ENCODE results near the gene FGGY. TPM values are rescaled to one million over a fixed set of nuclear protein-coding genes. Genes with fewer than 3 reads are reported as not detected.

Gene FGGY
- total RNA-seq, 2 experiments from 2014 or later: 11.9 to 13.6 TPM

DNA sequence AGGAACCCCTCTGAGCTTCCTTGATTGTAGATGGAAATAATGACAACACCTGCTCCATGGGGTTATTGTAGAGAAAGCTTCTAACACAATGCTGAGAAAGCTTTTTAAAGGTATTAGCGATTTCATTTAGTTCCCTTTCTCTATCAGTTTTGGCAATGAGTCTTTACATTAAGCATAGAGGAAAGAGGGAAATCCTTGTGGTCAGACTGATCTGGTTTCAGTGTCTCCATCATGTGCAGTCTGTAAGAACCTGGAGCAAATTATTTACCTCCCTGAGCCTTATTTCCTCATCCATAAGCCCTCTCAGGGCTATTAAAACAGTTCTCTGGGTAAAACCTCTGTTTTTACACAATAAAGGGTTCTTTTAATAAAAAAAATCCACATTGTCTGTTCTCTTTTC, 87.5 kb downstream of the FGGY start:
- CTCF ChIA-PET: interaction anchor here (1.4 kb wide), 1 partner anchor 10 kb away, joined by 3 read pairs; no protein-coding TSS in a partner anchor
- POLR2A ChIA-PET: no interaction called here
- peaks cover 13% of the 10 kb centered on the region for H3K36me3 Mint-ChIP-seq (ENCODE audit: low read depth)
- H3K9me3 Mint-ChIP-seq: no peaks in the 10 kb centered on the region
- DNase-seq (no peak), ATAC-seq (no peak)
- peaks cover 6% of the 10 kb centered on the region for H3K4me1 Mint-ChIP-seq (ENCODE audit: low read depth)
- TF ChIP-seq, protein P1, sequence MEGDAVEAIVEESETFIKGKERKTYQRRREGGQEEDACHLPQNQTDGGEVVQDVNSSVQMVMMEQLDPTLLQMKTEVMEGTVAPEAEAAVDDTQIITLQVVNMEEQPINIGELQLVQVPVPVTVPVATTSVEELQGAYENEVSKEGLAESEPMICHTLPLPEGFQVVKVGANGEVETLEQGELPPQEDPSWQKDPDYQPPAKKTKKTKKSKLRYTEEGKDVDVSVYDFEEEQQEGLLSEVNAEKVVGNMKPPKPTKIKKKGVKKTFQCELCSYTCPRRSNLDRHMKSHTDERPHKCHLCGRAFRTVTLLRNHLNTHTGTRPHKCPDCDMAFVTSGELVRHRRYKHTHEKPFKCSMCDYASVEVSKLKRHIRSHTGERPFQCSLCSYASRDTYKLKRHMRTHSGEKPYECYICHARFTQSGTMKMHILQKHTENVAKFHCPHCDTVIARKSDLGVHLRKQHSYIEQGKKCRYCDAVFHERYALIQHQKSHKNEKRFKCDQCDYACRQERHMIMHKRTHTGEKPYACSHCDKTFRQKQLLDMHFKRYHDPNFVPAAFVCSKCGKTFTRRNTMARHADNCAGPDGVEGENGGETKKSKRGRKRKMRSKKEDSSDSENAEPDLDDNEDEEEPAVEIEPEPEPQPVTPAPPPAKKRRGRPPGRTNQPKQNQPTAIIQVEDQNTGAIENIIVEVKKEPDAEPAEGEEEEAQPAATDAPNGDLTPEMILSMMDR (IDR thresholded peaks at IDR 0.05): no peak
- no peak overlapping the region for H3K27ac Mint-ChIP-seq
- no peak overlapping the region for H3K4me3 Mint-ChIP-seq
- H3K27me3 Mint-ChIP-seq: no peaks in the 10 kb centered on the region
- intact Hi-C loops (cut with micrococcal nuclease): no loop called here

DNA sequence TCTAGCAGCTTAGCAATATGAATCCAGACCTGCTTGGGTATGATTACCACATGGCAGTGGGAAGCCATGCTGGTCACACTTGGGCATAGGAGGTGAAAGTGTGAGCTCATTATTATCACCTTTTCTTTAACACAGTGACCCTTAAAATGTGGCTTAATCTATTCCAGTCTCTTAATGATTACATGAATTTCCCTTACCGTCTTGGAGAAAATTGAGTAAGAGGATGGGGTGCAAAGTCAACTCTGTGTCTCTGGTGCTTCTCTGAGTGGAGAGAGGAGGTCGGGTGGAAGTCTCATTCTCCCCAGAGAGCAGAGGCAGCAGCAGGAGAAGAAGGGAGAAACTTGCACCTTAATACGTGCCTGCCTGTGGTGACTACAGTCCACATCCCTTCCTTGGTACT, 91.3 kb downstream of the FGGY start:
- TF ChIP-seq, protein P1 (IDR thresholded peaks at IDR 0.05): no peak
- POLR2A ChIA-PET: no interaction called here
- no peak overlapping the region for H3K27ac Mint-ChIP-seq
- no peak for ATAC-seq
- no peaks in the 10 kb centered on the region for H3K27me3 Mint-ChIP-seq
- H3K4me3 Mint-ChIP-seq: no peak overlapping the region
- intact Hi-C loops (cut with micrococcal nuclease): no loop called here
- H3K9me3 Mint-ChIP-seq: no peaks in the 10 kb centered on the region
- H3K36me3 Mint-ChIP-seq (ENCODE audit: low read depth): peaks cover 2% of the 10 kb centered on the region
- CTCF ChIA-PET: no interaction called here
- DNase-seq: no peak
- peaks cover 26% of the 10 kb centered on the region for H3K4me1 Mint-ChIP-seq (ENCODE audit: low read depth)

DNA sequence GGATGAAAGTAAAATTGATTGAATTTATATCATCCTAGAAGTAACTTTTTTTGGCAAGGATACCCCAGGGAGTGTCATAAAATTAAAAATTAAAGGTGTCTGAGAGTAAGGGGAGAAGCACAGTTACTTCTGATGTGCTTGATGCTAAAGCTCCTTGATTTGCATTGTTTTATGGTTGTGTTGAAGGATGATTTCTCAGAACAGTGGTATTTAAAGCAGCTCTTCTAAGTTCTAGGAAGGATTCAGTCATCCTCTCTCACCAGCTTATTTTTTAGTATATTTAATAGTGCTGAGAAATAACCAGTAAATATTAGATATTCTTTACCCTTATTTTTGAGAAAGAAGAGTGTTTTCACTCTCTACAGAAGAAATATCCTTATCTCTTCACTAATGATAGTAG, 93.0 kb downstream of the FGGY start:
- peak; percentile 56 for ATAC-seq
- Mint-ChIP-seq H3K9me3 (no peaks in the 10 kb centered on the region), H3K27ac (peak overlapping the region; percentile 27), H3K27me3 (no peaks in the 10 kb centered on the region), H3K4me3 (no peak overlapping the region), H3K36me3 (ENCODE audit: low read depth) (peaks cover 2% of the 10 kb centered on the region), H3K4me1 (ENCODE audit: low read depth) (peaks cover 27% of the 10 kb centered on the region)
- CTCF ChIA-PET: interaction anchor here (1.0 kb wide), 1 partner anchor 309 kb away, joined by 4 read pairs; no protein-coding TSS in a partner anchor
- POLR2A ChIA-PET: no interaction called here
- DNase-seq: no peak
- intact Hi-C loops (cut with micrococcal nuclease): no loop called here
- TF ChIP-seq, protein P1 (IDR thresholded peaks at IDR 0.05): no peak

DNA sequence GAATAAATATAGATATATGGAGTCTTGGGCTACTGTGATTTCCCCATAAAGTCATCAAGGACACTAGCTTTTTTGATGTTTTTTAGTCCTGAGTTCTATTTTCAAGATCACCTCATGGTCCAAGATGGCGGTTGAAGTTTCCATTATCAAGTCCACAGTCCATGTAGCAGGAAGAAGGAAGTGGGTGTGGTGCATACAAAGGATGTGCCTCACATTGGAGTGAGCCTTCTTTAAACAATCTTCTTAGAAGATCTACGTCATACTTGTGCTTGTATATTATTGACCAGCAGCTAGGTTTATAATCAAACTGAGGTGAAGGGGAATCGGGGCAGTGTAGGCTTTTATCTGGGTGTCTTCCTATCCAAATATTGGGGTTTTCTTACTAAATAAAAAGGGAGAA, 93.4 kb downstream of the FGGY start:
- H3K27ac Mint-ChIP-seq: peak overlapping the region; percentile 69
- CTCF ChIA-PET: interaction anchor here (1.0 kb wide), 1 partner anchor 308 kb away, joined by 4 read pairs; no protein-coding TSS in a partner anchor
- ATAC-seq (peak; percentile 41), DNase-seq (no peak)
- TF ChIP-seq, protein P1 (IDR thresholded peaks at IDR 0.05): no peak
- H3K4me1 Mint-ChIP-seq (ENCODE audit: low read depth): peaks cover 28% of the 10 kb centered on the region
- POLR2A ChIA-PET: no interaction called here
- no peaks in the 10 kb centered on the region for H3K27me3 Mint-ChIP-seq
- no peak overlapping the region for H3K4me3 Mint-ChIP-seq
- intact Hi-C loops (cut with micrococcal nuclease): no loop called here
- H3K36me3 Mint-ChIP-seq (ENCODE audit: low read depth): peaks cover 2% of the 10 kb centered on the region
- no peaks in the 10 kb centered on the region for H3K9me3 Mint-ChIP-seq

DNA sequence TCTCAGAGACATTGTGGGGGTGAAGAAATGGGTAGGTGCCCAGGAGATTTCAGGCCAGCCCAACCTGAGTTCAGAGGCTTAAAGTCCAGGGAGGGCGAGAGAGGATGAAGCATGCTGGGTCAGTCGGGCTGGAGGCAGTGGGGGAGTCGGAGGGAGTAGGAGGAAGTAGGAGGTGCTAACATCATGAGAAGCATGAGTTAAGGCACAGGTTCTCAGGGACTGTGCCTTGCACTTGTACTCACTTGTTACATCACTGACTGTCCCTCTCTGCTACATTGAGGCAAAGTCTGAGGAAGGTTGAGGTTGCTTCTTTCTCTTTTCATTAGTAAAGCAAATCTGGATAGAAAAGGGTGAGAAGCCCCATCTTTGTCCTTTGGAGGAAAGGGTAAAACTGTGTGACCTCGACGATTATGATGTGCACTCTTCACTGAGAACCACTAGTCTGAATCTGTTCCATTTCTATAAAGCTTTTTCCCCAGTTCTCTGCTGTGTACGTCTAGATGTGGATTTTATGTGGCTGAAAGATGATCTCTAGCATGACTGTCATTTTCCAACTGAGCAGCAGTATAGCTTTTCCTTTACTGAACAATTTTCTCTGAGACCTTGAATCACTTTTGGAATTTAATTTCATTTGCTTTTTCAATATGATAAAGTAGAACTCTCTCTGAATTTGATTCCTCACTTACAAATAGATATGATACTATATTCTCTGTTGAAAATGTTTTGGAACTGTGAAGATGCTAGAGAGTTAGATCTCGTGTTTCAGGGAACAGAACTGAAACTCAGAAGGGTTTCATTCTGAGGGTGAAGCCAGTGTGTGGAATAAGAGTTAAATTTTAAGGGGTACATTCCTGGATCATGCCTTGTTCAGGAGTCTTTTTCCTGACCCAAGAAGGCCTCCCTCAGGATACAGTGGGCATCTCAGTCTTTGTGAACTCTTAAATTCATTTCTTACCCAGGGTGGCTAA, 94.6 kb downstream of the FGGY start:
- Mint-ChIP-seq H3K27ac (peak overlapping the region; percentile 65), H3K9me3 (no peaks in the 10 kb centered on the region), H3K27me3 (no peaks in the 10 kb centered on the region), H3K4me3 (no peak overlapping the region), H3K36me3 (ENCODE audit: low read depth) (peaks cover 2% of the 10 kb centered on the region), H3K4me1 (ENCODE audit: low read depth) (peaks cover 31% of the 10 kb centered on the region)
- DNase-seq (no peak), ATAC-seq (peak; percentile 54)
- ChIA-PET POLR2A (no interaction called here), CTCF (no interaction called here)
- intact Hi-C loops (cut with micrococcal nuclease): no loop called here
- TF ChIP-seq, protein P1 (IDR thresholded peaks at IDR 0.05): no peak
